ENCODE measurements around the gene RUVBL1.

- TF ChIP-seq CTCF (optimal IDR thresholded peaks at IDR 0.05 in 1 of 3, IDR thresholded peaks at IDR 0.05 in 1 of 3, conservative IDR thresholded peaks at IDR 0.05 in 1 of 3; ENCODE audit: extremely low read depth in 1 of 3, insufficient read depth in 2 of 3, low read length in 3 of 3): no peak
- no peak for TF ChIP-seq EZH2 (IDR thresholded peaks at IDR 0.05; ENCODE audit: low read length)
Observed at GRCh38 chr3:128107834-128108233, 15.8 kb downstream of the RUVBL1 start.
